GM23338 (cell line): ENCODE measurements around the gene CA12.

Source experiments
- CREB1 ChIP-seq: fragments of 250-450 bp; sonication (Bioruptor Pico); IDR thresholded peaks from 2 replicates; pipeline ENCODE4 v1.5.0; 2020; ENCODE audit warnings: low read depth, mild to moderate bottlenecking, moderate library complexity
- CTCF ChIP-seq, 2 experiments: fragments of 200-600 bp in 1 of 2; sonication (generic) in 1 of 2; conservative IDR thresholded peaks; 2 replicates each; pipeline versions ENCODE4 v1.5.1 to v1.6.1; 2016 to 2017; ENCODE audit warnings: antibody characterized with exemption in 2 of 2, low read depth in 2 of 2, mild to moderate bottlenecking in 2 of 2, moderate library complexity in 1 of 2
- ETS1 ChIP-seq: IDR thresholded peaks from 2 replicates; pipeline ENCODE4 v1.6.1; 2016; ENCODE audit warnings: antibody characterized with exemption
- EZH2 ChIP-seq: fragments of 200-600 bp; sonication (generic); IDR thresholded peaks from one replicate; pipeline ENCODE4 v1.8.0; 2017; ENCODE audit warnings: antibody characterized with exemption, mild to moderate bottlenecking, low read depth; ENCODE audit not compliant: unreplicated experiment
- EZH2phosphoT487 ChIP-seq: fragments of 200-600 bp; sonication (generic); IDR thresholded peaks from one replicate; pipeline ENCODE4 v1.8.1; 2018; ENCODE audit warnings: antibody characterized with exemption; ENCODE audit not compliant: unreplicated experiment
- JUNB ChIP-seq: IDR thresholded peaks from one replicate; pipeline ENCODE4 v1.6.1; 2016; ENCODE audit warnings: antibody characterized with exemption; ENCODE audit not compliant: unreplicated experiment
- NANOG ChIP-seq: IDR thresholded peaks from 2 replicates; pipeline ENCODE4 v1.6.1; 2016; ENCODE audit warnings: antibody characterized with exemption, borderline replicate concordance
- POLR2AphosphoS5 ChIP-seq: IDR thresholded peaks from 2 replicates; pipeline ENCODE4 v1.6.1; 2016; ENCODE audit warnings: antibody characterized with exemption, low read depth
- REST ChIP-seq: IDR thresholded peaks from one replicate; pipeline ENCODE4 v1.6.1; 2018; ENCODE audit warnings: antibody characterized with exemption; ENCODE audit not compliant: unreplicated experiment
- STAT1 ChIP-seq: IDR thresholded peaks from one replicate; pipeline ENCODE4 v1.6.1; 2016; ENCODE audit warnings: antibody characterized with exemption; ENCODE audit not compliant: unreplicated experiment
- ZNF114 ChIP-seq: fragments of 250-450 bp; sonication (Bioruptor Pico); IDR thresholded peaks from 2 replicates; pipeline ENCODE4 v1.5.0; 2020; ENCODE audit warnings: mild to moderate bottlenecking, moderate library complexity
- ZNF331 ChIP-seq: fragments of 250-450 bp; sonication (Bioruptor Pico); IDR thresholded peaks from 2 replicates; pipeline ENCODE4 v1.5.0; 2020; ENCODE audit warnings: low read depth, mild to moderate bottlenecking, moderate library complexity
- ZNF462 ChIP-seq: fragments of 250-450 bp; sonication (Bioruptor Pico); IDR thresholded peaks from 2 replicates; pipeline ENCODE4 v1.5.0; 2020; ENCODE audit warnings: mild to moderate bottlenecking, moderate library complexity

- TF ChIP-seq ZNF331 (CRISPR knock-in tag) (no peak), CTCF (conservative IDR thresholded peaks at IDR 0.05; ENCODE audit: low read depth in 2 of 2) (no peak), EZH2 (no peak), NANOG (no peak), ETS1 (no peak), POLR2AphosphoS5 (no peak), ZNF114 (CRISPR knock-in tag) (no peak), EZH2phosphoT487 (no peak), REST (no peak), JUNB (no peak), CREB1 (CRISPR knock-in tag) (no peak), ZNF462 (CRISPR knock-in tag) (no peak), STAT1 (no peak)
These were observed 2.0 kb downstream of the CA12 start for GRCh38 chr15:63379492-63380150.
